Astrocyte (in vitro differentiated cells and primary cell): ENCODE data around the gene PLK4. TPM values are rescaled to one million over a fixed set of nuclear protein-coding genes. Genes with fewer than 3 reads are reported as not detected.
"Not testable (repeated sequence)": the region's sequence is repeated elsewhere in the genome, so short reads cannot be mapped to it uniquely, and the experiment has no call there.

Experiments
- DNase-seq: peaks from one replicate; pipeline ENCODE4 v3.0.0-alpha.2; 2010; ENCODE audit warnings: low read depth
- FAIRE-seq: peaks from 2 replicates; lab custom pipeline; 2011; peaks lifted over from hg19 to GRCh38; lab: Jason Lieb, UNC
- H2AFZ ChIP-seq: 2 replicates; pipeline ENCODE4 v1.6.0; 2012; ENCODE audit warnings: low read depth, low read length, inconsistent platforms
- H3K27ac ChIP-seq: 2 replicates; pipeline ENCODE4 v1.5.1; 2011; ENCODE audit warnings: low read depth, low read length, inconsistent platforms
- H3K27me3 ChIP-seq: 2 replicates; pipeline ENCODE4 v1.6.0; 2011; ENCODE audit warnings: low read length, inconsistent platforms; ENCODE audit not compliant: insufficient read depth
- H3K36me3 ChIP-seq: 2 replicates; pipeline ENCODE4 v1.5.1; 2011; ENCODE audit warnings: low read length, inconsistent platforms; ENCODE audit not compliant: insufficient read depth
- H3K4me1 ChIP-seq: 2 replicates; pipeline ENCODE4 v1.5.1; 2011; ENCODE audit warnings: low read length, inconsistent platforms; ENCODE audit not compliant: insufficient read depth
- H3K4me2 ChIP-seq: 2 replicates; pipeline ENCODE4 v1.6.0; 2012; ENCODE audit warnings: low read length, inconsistent platforms
- H3K4me3 ChIP-seq: 2 replicates; pipeline ENCODE4 v1.5.1; 2011; ENCODE audit warnings: low read depth, mild to moderate bottlenecking, low read length, inconsistent platforms; ENCODE audit not compliant: insufficient read depth
- H3K79me2 ChIP-seq: 2 replicates; pipeline ENCODE4 v1.6.0; 2012; ENCODE audit warnings: mild to moderate bottlenecking, low read length, inconsistent platforms; ENCODE audit not compliant: insufficient read depth
- H3K9ac ChIP-seq: 2 replicates; pipeline ENCODE4 v1.6.0; 2012; ENCODE audit warnings: mild to moderate bottlenecking, low read length, inconsistent platforms
- H3K9me3 ChIP-seq: 2 replicates; pipeline ENCODE4 v1.5.1; 2012; ENCODE audit warnings: low read depth, mild to moderate bottlenecking, low read length, inconsistent platforms; ENCODE audit not compliant: insufficient read depth
- H4K20me1 ChIP-seq: 2 replicates; pipeline ENCODE4 v1.6.0; 2012; ENCODE audit warnings: low read length, inconsistent platforms; ENCODE audit not compliant: insufficient read depth
- H3K27ac Mint-ChIP-seq: one replicate; pipeline ENCODE4 v1.8.0; 2021; ENCODE audit warnings: mild to moderate bottlenecking, mixed read lengths; ENCODE audit not compliant: unreplicated experiment
- H3K27me3 Mint-ChIP-seq: one replicate; pipeline ENCODE4 v1.8.0; 2021; ENCODE audit warnings: low read depth, mixed read lengths; ENCODE audit not compliant: unreplicated experiment
- H3K36me3 Mint-ChIP-seq: one replicate; pipeline ENCODE4 v1.8.0; 2021; ENCODE audit warnings: low read depth, mixed read lengths; ENCODE audit not compliant: unreplicated experiment
- H3K4me1 Mint-ChIP-seq: one replicate; pipeline ENCODE4 v1.8.0; 2021; ENCODE audit warnings: low read depth, mixed read lengths; ENCODE audit not compliant: unreplicated experiment
- H3K4me3 Mint-ChIP-seq: one replicate; pipeline ENCODE4 v1.8.0; 2021; ENCODE audit warnings: mild to moderate bottlenecking, moderate library complexity, mixed read lengths; ENCODE audit not compliant: unreplicated experiment
- H3K9me3 Mint-ChIP-seq: one replicate; pipeline ENCODE4 v1.8.0; 2021; ENCODE audit warnings: mild to moderate bottlenecking, mixed read lengths; ENCODE audit not compliant: unreplicated experiment
- EZH2 ChIP-seq: IDR thresholded peaks from 2 replicates; pipeline ENCODE4 v1.6.1; 2012; ENCODE audit warnings: mild to moderate bottlenecking, low read length, inconsistent platforms; ENCODE audit not compliant: insufficient read depth
- total RNA-seq: library from RNA; stranded (reverse); gene quantifications from 2 replicates; pipeline ENCODE4 v1.2.1, GENCODE V29; 2021
- TF ChIP-seq, protein P1 (sequence below): IDR thresholded peaks from 2 replicates; pipeline ENCODE4 v1.5.1; 2011; ENCODE audit warnings: low read depth, mild to moderate bottlenecking, inconsistent platforms, low read length, moderate library complexity; ENCODE audit not compliant: insufficient read depth

Gene PLK4
- total RNA-seq, 1 donor from 2014 or later, result 2.8 TPM

DNA sequence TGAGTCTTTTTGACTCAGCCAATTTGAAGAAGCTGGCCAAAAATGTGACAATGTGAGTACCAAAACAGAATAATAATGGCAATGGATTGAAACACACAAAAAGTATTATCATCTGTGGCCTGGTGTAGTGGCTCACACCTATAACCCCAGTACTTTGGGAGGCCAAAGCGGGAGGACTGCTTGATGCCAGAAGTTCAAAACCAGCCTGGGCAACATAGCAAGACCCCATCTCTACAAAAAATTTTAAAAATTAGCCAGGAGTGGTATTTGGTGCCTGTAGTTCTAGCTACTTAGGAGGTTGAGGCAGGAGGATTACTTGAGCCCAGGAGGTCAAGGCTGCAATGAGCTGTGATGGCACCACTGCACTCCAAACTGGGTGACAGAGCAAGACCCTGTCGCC lies 41.5 kb downstream of the PLK4 start:
- H4K20me1 ChIP-seq, result no peaks in the 10 kb centered on the region
- H3K27ac Mint-ChIP-seq, result no peak overlapping the region
- no peak overlapping the region for H3K4me3 Mint-ChIP-seq
- H3K27me3 Mint-ChIP-seq, result no peaks in the 10 kb centered on the region
- FAIRE-seq, result no peak
- H3K9me3 Mint-ChIP-seq, result peaks cover 2% of the 10 kb centered on the region
- H3K27ac ChIP-seq, result no peak overlapping the region
- no peak overlapping the region for H2AFZ ChIP-seq
- no peaks in the 10 kb centered on the region for H3K27me3 ChIP-seq
- no peak overlapping the region for H3K9ac ChIP-seq
- H3K36me3 ChIP-seq, result peaks cover 6% of the 10 kb centered on the region
- peaks cover 5% of the 10 kb centered on the region for H3K36me3 Mint-ChIP-seq
- H3K9me3 ChIP-seq, result no peaks in the 10 kb centered on the region
- H3K4me3 ChIP-seq, result no peak overlapping the region
- TF ChIP-seq EZH2, result no peak
- TF ChIP-seq, protein P1, sequence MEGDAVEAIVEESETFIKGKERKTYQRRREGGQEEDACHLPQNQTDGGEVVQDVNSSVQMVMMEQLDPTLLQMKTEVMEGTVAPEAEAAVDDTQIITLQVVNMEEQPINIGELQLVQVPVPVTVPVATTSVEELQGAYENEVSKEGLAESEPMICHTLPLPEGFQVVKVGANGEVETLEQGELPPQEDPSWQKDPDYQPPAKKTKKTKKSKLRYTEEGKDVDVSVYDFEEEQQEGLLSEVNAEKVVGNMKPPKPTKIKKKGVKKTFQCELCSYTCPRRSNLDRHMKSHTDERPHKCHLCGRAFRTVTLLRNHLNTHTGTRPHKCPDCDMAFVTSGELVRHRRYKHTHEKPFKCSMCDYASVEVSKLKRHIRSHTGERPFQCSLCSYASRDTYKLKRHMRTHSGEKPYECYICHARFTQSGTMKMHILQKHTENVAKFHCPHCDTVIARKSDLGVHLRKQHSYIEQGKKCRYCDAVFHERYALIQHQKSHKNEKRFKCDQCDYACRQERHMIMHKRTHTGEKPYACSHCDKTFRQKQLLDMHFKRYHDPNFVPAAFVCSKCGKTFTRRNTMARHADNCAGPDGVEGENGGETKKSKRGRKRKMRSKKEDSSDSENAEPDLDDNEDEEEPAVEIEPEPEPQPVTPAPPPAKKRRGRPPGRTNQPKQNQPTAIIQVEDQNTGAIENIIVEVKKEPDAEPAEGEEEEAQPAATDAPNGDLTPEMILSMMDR, result no peak
- no peak for DNase-seq
- H3K4me1 Mint-ChIP-seq, result no peaks in the 10 kb centered on the region
- H3K79me2 ChIP-seq, result no peaks in the 10 kb centered on the region
- H3K4me1 ChIP-seq, result no peaks in the 10 kb centered on the region
- no peak overlapping the region for H3K4me2 ChIP-seq

DNA sequence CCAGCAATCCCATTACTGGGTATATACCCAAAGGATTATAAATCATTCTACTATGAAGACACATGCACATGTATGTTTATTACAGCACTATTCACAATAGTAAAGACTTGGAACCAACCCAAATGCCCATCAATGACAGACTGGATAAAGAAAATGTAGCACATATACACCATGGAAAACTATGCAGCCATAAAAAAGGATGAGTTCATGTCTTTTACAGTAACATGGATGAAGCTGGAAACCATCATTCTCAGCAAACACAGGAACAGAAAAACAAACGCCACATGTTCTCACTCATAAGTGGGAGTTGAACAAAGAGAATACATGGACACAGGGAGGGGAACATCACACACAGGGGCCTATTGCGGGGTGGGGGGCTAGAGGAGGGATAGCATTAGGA lies 45.0 kb downstream of the PLK4 start:
- H3K9me3 ChIP-seq, DNase-seq, H3K27me3 Mint-ChIP-seq, H3K4me3 Mint-ChIP-seq, H3K9ac ChIP-seq, H4K20me1 ChIP-seq, H3K4me1 ChIP-seq, H3K27ac Mint-ChIP-seq, H3K36me3 Mint-ChIP-seq, H2AFZ ChIP-seq, H3K79me2 ChIP-seq, H3K9me3 Mint-ChIP-seq, FAIRE-seq, H3K27me3 ChIP-seq, H3K27ac ChIP-seq, H3K4me1 Mint-ChIP-seq, H3K4me3 ChIP-seq, H3K36me3 ChIP-seq, H3K4me2 ChIP-seq: not testable (repeated sequence)

DNA sequence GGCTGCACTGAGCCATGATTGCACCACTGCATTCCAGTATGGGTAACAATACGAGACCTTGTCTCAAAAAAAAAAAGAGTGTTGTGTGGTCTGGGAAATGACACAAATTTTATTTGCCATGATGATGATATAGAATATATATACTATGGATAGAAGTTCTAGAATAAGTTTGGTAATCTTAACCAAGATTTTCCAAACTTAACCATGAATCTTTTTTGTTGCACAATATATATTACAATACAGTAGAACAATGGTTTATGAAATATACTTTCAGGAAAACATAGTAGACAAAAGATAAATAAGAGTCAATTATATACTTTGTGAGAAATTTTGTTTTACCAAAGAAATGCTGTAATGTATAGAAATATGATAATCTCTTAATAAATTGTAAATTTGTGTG lies 49.5 kb downstream of the PLK4 start:
- Histone ChIP-seq H3K27ac (no peak overlapping the region), H4K20me1 (no peaks in the 10 kb centered on the region), H3K36me3 (no peaks in the 10 kb centered on the region)

DNA sequence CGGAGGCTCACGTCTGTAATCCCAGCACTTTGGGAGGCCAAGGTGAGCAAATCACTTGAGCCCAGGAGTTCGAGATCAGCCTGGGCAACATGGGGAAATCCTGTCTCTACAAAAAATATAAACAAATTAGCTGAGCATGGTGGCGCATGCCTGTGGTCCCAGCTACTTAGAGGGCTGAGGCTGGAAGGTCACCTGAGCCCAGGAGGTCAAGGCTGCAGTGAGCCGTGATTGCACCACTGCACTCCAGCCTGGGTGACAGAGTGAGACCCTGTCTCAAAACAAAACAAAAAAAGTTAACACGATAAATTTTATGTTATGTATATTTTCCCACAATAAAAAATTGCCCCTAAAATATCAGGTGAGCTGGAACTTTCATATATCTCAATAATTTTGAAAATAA lies 51.1 kb downstream of the PLK4 start:
- H3K9me3 Mint-ChIP-seq, H4K20me1 ChIP-seq, H2AFZ ChIP-seq, H3K9ac ChIP-seq, DNase-seq, H3K27ac ChIP-seq, H3K36me3 ChIP-seq, H3K79me2 ChIP-seq, H3K4me1 Mint-ChIP-seq, H3K4me2 ChIP-seq, H3K4me1 ChIP-seq, H3K27me3 Mint-ChIP-seq, FAIRE-seq, H3K4me3 Mint-ChIP-seq, H3K4me3 ChIP-seq, H3K36me3 Mint-ChIP-seq, H3K27me3 ChIP-seq, H3K9me3 ChIP-seq: not testable (repeated sequence)
- H3K27ac Mint-ChIP-seq, result peak overlapping the region; percentile 53

More for the DNA sequence above, 49.5 kb downstream of the PLK4 start:
- Mint-ChIP-seq H3K4me3 (no peak overlapping the region), H3K9me3 (peaks cover 2% of the 10 kb centered on the region), H3K4me1 (no peaks in the 10 kb centered on the region), H3K36me3 (peaks cover 7% of the 10 kb centered on the region), H3K27ac (no peak overlapping the region), H3K27me3 (no peaks in the 10 kb centered on the region)
- TF ChIP-seq, protein P1, result no peak
- Histone ChIP-seq H3K79me2 (no peaks in the 10 kb centered on the region), H2AFZ (no peak overlapping the region), H3K9ac (no peak overlapping the region), H3K4me1 (no peaks in the 10 kb centered on the region), H3K4me2 (no peak overlapping the region), H3K27me3 (no peaks in the 10 kb centered on the region), H3K4me3 (no peak overlapping the region), H3K9me3 (no peaks in the 10 kb centered on the region)
- DNase-seq (no peak), FAIRE-seq (no peak)
